ENCODE results near the gene MS4A15. TPM values are rescaled to one million over a fixed set of nuclear protein-coding genes. Genes with fewer than 3 reads are reported as not detected.

The MS4A15 gene
- total and polyA plus RNA-seq, 2 donors (not counting 1 experiment from before 2014, with no cell fraction given): not detected

- peaks cover 4% of the 10 kb centered on the region for H3K27me3 Mint-ChIP-seq
- no peak overlapping the region for H3K4me3 Mint-ChIP-seq
- no peak for TF ChIP-seq EZH2 (IDR thresholded peaks at IDR 0.05; ENCODE audit: borderline replicate concordance, insufficient read depth, low read depth, low read length, poor library complexity, severe bottlenecking)
- TF ChIP-seq CTCF (IDR thresholded peaks at IDR 0.05): no peak
Measured at GRCh38 chr11:60780065-60780464, 23.4 kb downstream of the MS4A15 start.

GRCh38 chr11:60780774-60781173 is 24.1 kb downstream of the MS4A15 start:
- Histone ChIP-seq H3K4me1 (ENCODE audit: control insufficient read depth in 2 of 2, insufficient read depth in 2 of 2, low read length in 2 of 2) (no peaks in the 10 kb centered on the region), H3K4me2 (replicated peaks; ENCODE audit: low read depth, low read length, poor library complexity, severe bottlenecking) (no peak overlapping the region), H3K79me2 (ENCODE audit: control insufficient read depth, insufficient read depth, low read length) (no peaks in the 10 kb centered on the region), H3K9me3 (ENCODE audit: control extremely low read depth in 1 of 3, control insufficient read depth in 2 of 3, insufficient read depth in 1 of 3, low read length in 2 of 3) (no peaks in the 10 kb centered on the region), H3K36me3 (replicated peaks in 1 of 2; ENCODE audit: control extremely low read depth in 1 of 2, control insufficient read depth in 1 of 2, extremely low read depth in 1 of 2, insufficient read depth in 2 of 2, low read length in 1 of 2) (no peaks in the 10 kb centered on the region), H2AFZ (ENCODE audit: insufficient read depth, low read depth, low read length, poor library complexity, severe bottlenecking) (no peak overlapping the region), H3K4me3 (ENCODE audit: control extremely low read depth in 1 of 5, extremely low read depth in 1 of 5, insufficient read depth in 1 of 5, low read depth in 2 of 5, low read length in 4 of 5) (no peak overlapping the region), H3K9ac (ENCODE audit: low read length) (no peak overlapping the region), H3K27me3 (replicated peaks in 1 of 4; ENCODE audit: control extremely low read depth in 1 of 4, control insufficient read depth in 3 of 4, insufficient read depth in 4 of 4, low read length in 3 of 4) (no peaks in the 10 kb centered on the region), H4K20me1 (ENCODE audit: control insufficient read depth, insufficient read depth, low read length, poor library complexity, severe bottlenecking) (no peaks in the 10 kb centered on the region), H3K27ac (ENCODE audit: low read length in 2 of 2) (no peak overlapping the region)
- no peaks in the 10 kb centered on the region for H3K27me3 Mint-ChIP-seq
- DNase-seq (no peak), ATAC-seq (ENCODE audit: low read depth) (no peak)
- H3K4me1 Mint-ChIP-seq: no peaks in the 10 kb centered on the region
- intact Hi-C loops (cut with micrococcal nuclease): no loop called here
- ChIA-PET CTCF (interaction anchor here (0.6 to 9.5 kb wide), 4 partner anchors 11 to 23 kb away, joined by 3 to 102 read pairs (median 6); partner anchors contain the start of gene MS4A15), POLR2A (no interaction called here)
- no peak overlapping the region for H3K4me3 Mint-ChIP-seq
- H3K9me3 Mint-ChIP-seq (ENCODE audit: insufficient read depth): no peaks in the 10 kb centered on the region
- TF ChIP-seq CTCF (IDR thresholded peaks at IDR 0.05) (no peak), EZH2 (IDR thresholded peaks at IDR 0.05; ENCODE audit: borderline replicate concordance, insufficient read depth, low read depth, low read length, poor library complexity, severe bottlenecking) (no peak)
- no peak overlapping the region for H3K27ac Mint-ChIP-seq

More at GRCh38 chr11:60780065-60780464, 23.4 kb downstream of the MS4A15 start:
- Histone ChIP-seq H3K27me3 (replicated peaks in 1 of 4; ENCODE audit: control extremely low read depth in 1 of 4, control insufficient read depth in 3 of 4, insufficient read depth in 4 of 4, low read length in 3 of 4) (no peaks in the 10 kb centered on the region), H3K4me1 (ENCODE audit: control insufficient read depth in 2 of 2, insufficient read depth in 2 of 2, low read length in 2 of 2) (peaks cover 0 to 7% of the 10 kb centered on the region in 2 donors), H2AFZ (ENCODE audit: insufficient read depth, low read depth, low read length, poor library complexity, severe bottlenecking) (no peak overlapping the region), H3K79me2 (ENCODE audit: control insufficient read depth, insufficient read depth, low read length) (no peaks in the 10 kb centered on the region), H3K36me3 (replicated peaks in 1 of 2; ENCODE audit: control extremely low read depth in 1 of 2, control insufficient read depth in 1 of 2, extremely low read depth in 1 of 2, insufficient read depth in 2 of 2, low read length in 1 of 2) (no peaks in the 10 kb centered on the region), H3K27ac (ENCODE audit: low read length in 2 of 2) (no peak overlapping the region), H3K9me3 (ENCODE audit: control extremely low read depth in 1 of 3, control insufficient read depth in 2 of 3, insufficient read depth in 1 of 3, low read length in 2 of 3) (no peaks in the 10 kb centered on the region), H4K20me1 (ENCODE audit: control insufficient read depth, insufficient read depth, low read length, poor library complexity, severe bottlenecking) (no peaks in the 10 kb centered on the region), H3K4me3 (ENCODE audit: control extremely low read depth in 1 of 5, extremely low read depth in 1 of 5, insufficient read depth in 1 of 5, low read depth in 2 of 5, low read length in 4 of 5) (no peak overlapping the region), H3K4me2 (replicated peaks; ENCODE audit: low read depth, low read length, poor library complexity, severe bottlenecking) (no peak overlapping the region), H3K9ac (ENCODE audit: low read length) (no peak overlapping the region)
- ChIA-PET POLR2A (no interaction called here), CTCF (interaction anchor here (1.0 to 9.5 kb wide), 3 partner anchors 11 to 16 kb away, joined by 3 to 102 read pairs (median 6); no protein-coding TSS in a partner anchor)
- Mint-ChIP-seq H3K4me1 (peaks cover 5% of the 10 kb centered on the region), H3K27ac (no peak overlapping the region), H3K9me3 (ENCODE audit: insufficient read depth) (no peaks in the 10 kb centered on the region)
- WGBS (ENCODE audit: insufficient coverage): 96% methylated on average over 2 of the region's 2 CpGs
- DNase-seq (no peak), ATAC-seq (ENCODE audit: low read depth) (no peak)
- intact Hi-C loops (cut with micrococcal nuclease): no loop called here

Data from B cell (primary cell).